A673 (cell line): ENCODE data around the gene ITGB2. TPM values are rescaled to one million over a fixed set of nuclear protein-coding genes. Genes with fewer than 3 reads are reported as not detected.

Experiments used
- BruUV-seq: library from RNA; stranded (reverse); fragments of 400-500 nt; replicated peaks from 2 replicates; lab custom pipeline; 2021; lab: Mats Ljungman, UMichigan
- CTCF ChIA-PET: fragments of 300-600 bp; sonication (Branson Sonifier 250); formaldehyde crosslinking; loops from one replicate; lab custom pipeline; 2022; ENCODE audit warnings: antibody characterized with exemption; lab: Charles Lee
- POLR2A ChIA-PET: fragments of 300-600 bp; sonication (Branson Sonifier 250); formaldehyde crosslinking; loops from one replicate; lab custom pipeline; 2022; ENCODE audit warnings: antibody characterized with exemption; ENCODE audit not compliant: low non-redundant PET; lab: Charles Lee
- DNase-seq: peaks from one replicate; pipeline ENCODE4 v3.0.0-alpha.2; 2015; ENCODE audit warnings: low spot score
- H3K27ac ChIP-seq: fragments of 200-600 bp; sonication (generic); 2 replicates; pipeline ENCODE4 v1.5.1; 2016; ENCODE audit warnings: mixed run types, low read depth, mild to moderate bottlenecking, mixed read lengths, antibody characterized with exemption, low read length; ENCODE audit not compliant: poor library complexity, severe bottlenecking
- H3K27me3 ChIP-seq: fragments of 200-600 bp; sonication (generic); replicated peaks from 2 replicates; pipeline ENCODE4 v1.6.1; 2017; ENCODE audit warnings: mixed run types, low read depth, mild to moderate bottlenecking, mixed read lengths, antibody characterized with exemption, low read length; ENCODE audit not compliant: insufficient read depth, poor library complexity
- H3K36me3 ChIP-seq: fragments of 200-600 bp; sonication (generic); 2 replicates; pipeline ENCODE4 v1.6.1; 2016; ENCODE audit warnings: mixed run types, mild to moderate bottlenecking, mixed read lengths, antibody characterized with exemption, low read length; ENCODE audit not compliant: insufficient read depth, poor library complexity, severe bottlenecking
- H3K4me1 ChIP-seq: fragments of 200-600 bp; sonication (generic); 2 replicates; pipeline ENCODE4 v1.6.1; 2017; ENCODE audit warnings: mixed run types, mild to moderate bottlenecking, mixed read lengths, antibody characterized with exemption, low read length; ENCODE audit not compliant: insufficient read depth, poor library complexity, severe bottlenecking
- H3K4me3 ChIP-seq: fragments of 200-600 bp; sonication (generic); 2 replicates; pipeline ENCODE4 v1.5.1; 2016; ENCODE audit warnings: low read depth, mixed run types, mild to moderate bottlenecking, mixed read lengths, low read length; ENCODE audit not compliant: poor library complexity, severe bottlenecking
- H3K9me3 ChIP-seq: fragments of 200-600 bp; sonication (generic); 2 replicates; pipeline ENCODE4 v1.6.1; 2016; ENCODE audit warnings: mixed run types, low read depth, mild to moderate bottlenecking, mixed read lengths, antibody characterized with exemption, low read length; ENCODE audit not compliant: poor library complexity, severe bottlenecking
- EZH2 ChIP-seq: fragments of 200-600 bp; sonication (generic); IDR thresholded peaks from 2 replicates; pipeline ENCODE4 v1.6.1; 2017; ENCODE audit warnings: borderline replicate concordance, low read depth, mild to moderate bottlenecking, mixed read lengths, antibody characterized with exemption, low read length; ENCODE audit not compliant: poor library complexity, severe bottlenecking
- intact Hi-C: fragments of 100-400 bp; cut with micrococcal nuclease; formaldehyde crosslinking; loops from one replicate; pipeline ENCODE4 v1.10.0; 2022; ENCODE audit not compliant: unreplicated experiment
- total RNA-seq: library from RNA; stranded (reverse); gene quantifications from 2 replicates; pipeline ENCODE4 v1.2.3, GENCODE V29; 2021
- TF ChIP-seq, protein P1 (sequence below): fragments of 300-800, 200-600 bp; sonication (generic); conservative IDR thresholded peaks from 2 replicates; pipeline ENCODE4 v1.5.1; 2017; ENCODE audit warnings: low read depth, mild to moderate bottlenecking, antibody characterized with exemption, low read length, moderate library complexity, mixed read lengths

ITGB2 gene
- total RNA-seq, 1 experiment from 2014 or later: 5.0 TPM

GRCh38 chr21:44905016-44905727 lies 15.5 kb downstream of the ITGB2 start:
- POLR2A ChIA-PET: no interaction called here
- CTCF ChIA-PET: no interaction called here
- no peak for DNase-seq

GRCh38 chr21:44904141-44904923 lies 16.4 kb downstream of the ITGB2 start:
- TF ChIP-seq EZH2: no peak
- TF ChIP-seq, protein P1, sequence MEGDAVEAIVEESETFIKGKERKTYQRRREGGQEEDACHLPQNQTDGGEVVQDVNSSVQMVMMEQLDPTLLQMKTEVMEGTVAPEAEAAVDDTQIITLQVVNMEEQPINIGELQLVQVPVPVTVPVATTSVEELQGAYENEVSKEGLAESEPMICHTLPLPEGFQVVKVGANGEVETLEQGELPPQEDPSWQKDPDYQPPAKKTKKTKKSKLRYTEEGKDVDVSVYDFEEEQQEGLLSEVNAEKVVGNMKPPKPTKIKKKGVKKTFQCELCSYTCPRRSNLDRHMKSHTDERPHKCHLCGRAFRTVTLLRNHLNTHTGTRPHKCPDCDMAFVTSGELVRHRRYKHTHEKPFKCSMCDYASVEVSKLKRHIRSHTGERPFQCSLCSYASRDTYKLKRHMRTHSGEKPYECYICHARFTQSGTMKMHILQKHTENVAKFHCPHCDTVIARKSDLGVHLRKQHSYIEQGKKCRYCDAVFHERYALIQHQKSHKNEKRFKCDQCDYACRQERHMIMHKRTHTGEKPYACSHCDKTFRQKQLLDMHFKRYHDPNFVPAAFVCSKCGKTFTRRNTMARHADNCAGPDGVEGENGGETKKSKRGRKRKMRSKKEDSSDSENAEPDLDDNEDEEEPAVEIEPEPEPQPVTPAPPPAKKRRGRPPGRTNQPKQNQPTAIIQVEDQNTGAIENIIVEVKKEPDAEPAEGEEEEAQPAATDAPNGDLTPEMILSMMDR: no peak
- Histone ChIP-seq H3K9me3 (no peaks in the 10 kb centered on the region), H3K4me1 (peaks cover 12% of the 10 kb centered on the region), H3K36me3 (no peaks in the 10 kb centered on the region), H3K4me3 (no peak overlapping the region), H3K27me3 (no peaks in the 10 kb centered on the region), H3K27ac (no peak overlapping the region)
- ChIA-PET CTCF (no interaction called here), POLR2A (no interaction called here)
- BruUV-seq: no TSS peak
- no peak for DNase-seq
- intact Hi-C loops: no loop called here

More at GRCh38 chr21:44905016-44905727, 15.5 kb downstream of the ITGB2 start:
- peaks cover 18% of the 10 kb centered on the region for H3K4me1 ChIP-seq
- intact Hi-C loops: no loop called here
- no TSS peak for BruUV-seq
- H3K9me3 ChIP-seq: no peaks in the 10 kb centered on the region
- H3K4me3 ChIP-seq: no peak overlapping the region
- TF ChIP-seq, protein P1: no peak
- TF ChIP-seq EZH2: no peak
- H3K36me3 ChIP-seq: no peaks in the 10 kb centered on the region
- H3K27ac ChIP-seq: no peak overlapping the region
- H3K27me3 ChIP-seq: no peaks in the 10 kb centered on the region

GRCh38 chr21:44903689-44904088 lies 17.0 kb downstream of the ITGB2 start:
- BruUV-seq: no TSS peak
- H3K4me3 ChIP-seq: no peak overlapping the region
- no peaks in the 10 kb centered on the region for H3K27me3 ChIP-seq
- intact Hi-C loops: no loop called here
- ChIA-PET POLR2A (no interaction called here), CTCF (no interaction called here)
- H3K4me1 ChIP-seq: peaks cover 12% of the 10 kb centered on the region
- H3K36me3 ChIP-seq: no peaks in the 10 kb centered on the region
- TF ChIP-seq, protein P1: no peak
- no peak for TF ChIP-seq EZH2
- H3K9me3 ChIP-seq: no peaks in the 10 kb centered on the region
- no peak for DNase-seq
- no peak overlapping the region for H3K27ac ChIP-seq
